Measurements from ENCODE around the gene CFAP141.

The CFAP141 gene

DNA sequence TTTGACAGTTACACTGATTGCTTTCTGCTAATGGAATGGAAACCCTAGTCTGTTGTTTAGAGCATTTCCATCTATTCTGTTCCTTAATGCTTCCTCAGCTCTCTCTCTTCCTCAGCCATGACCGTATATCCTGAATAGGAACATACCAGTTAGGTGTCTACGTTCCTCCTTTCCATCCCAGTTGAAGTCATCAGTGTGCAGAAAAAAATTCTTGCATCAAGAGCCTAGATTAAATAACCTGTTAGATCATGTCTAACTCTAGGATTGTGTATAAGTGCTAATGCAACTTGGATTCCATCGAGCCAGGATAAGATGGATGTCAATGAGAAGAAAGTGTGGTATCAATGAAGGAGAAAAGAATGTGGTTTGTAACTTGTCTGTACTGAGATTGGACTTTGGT lies 33.4 kb upstream of the CFAP141 start (continued):
- TF ChIP-seq CSDC2 (CRISPR knock-in tag; IDR thresholded peaks at IDR 0.05): no peak
- TF ChIP-seq ZC3H10 (CRISPR knock-in tag; IDR thresholded peaks at IDR 0.05): no peak

- no peak for ATAC-seq
- TF ChIP-seq SNAI2 (CRISPR knock-in tag; IDR thresholded peaks at IDR 0.05) (no peak), ZNF8 (CRISPR knock-in tag; IDR thresholded peaks at IDR 0.05) (no peak), GLIS3 (CRISPR knock-in tag; IDR thresholded peaks at IDR 0.05) (no peak), BACH2 (CRISPR knock-in tag; IDR thresholded peaks at IDR 0.05; ENCODE audit: borderline replicate concordance) (no peak), ISL1 (CRISPR knock-in tag; IDR thresholded peaks at IDR 0.05) (no peak), ZNF70 (CRISPR knock-in tag; IDR thresholded peaks at IDR 0.05) (no peak), ZFP30 (CRISPR knock-in tag; IDR thresholded peaks at IDR 0.05) (no peak), TOX (CRISPR knock-in tag; IDR thresholded peaks at IDR 0.05; ENCODE audit: borderline replicate concordance) (no peak)
- TF ChIP-seq, protein P1, sequence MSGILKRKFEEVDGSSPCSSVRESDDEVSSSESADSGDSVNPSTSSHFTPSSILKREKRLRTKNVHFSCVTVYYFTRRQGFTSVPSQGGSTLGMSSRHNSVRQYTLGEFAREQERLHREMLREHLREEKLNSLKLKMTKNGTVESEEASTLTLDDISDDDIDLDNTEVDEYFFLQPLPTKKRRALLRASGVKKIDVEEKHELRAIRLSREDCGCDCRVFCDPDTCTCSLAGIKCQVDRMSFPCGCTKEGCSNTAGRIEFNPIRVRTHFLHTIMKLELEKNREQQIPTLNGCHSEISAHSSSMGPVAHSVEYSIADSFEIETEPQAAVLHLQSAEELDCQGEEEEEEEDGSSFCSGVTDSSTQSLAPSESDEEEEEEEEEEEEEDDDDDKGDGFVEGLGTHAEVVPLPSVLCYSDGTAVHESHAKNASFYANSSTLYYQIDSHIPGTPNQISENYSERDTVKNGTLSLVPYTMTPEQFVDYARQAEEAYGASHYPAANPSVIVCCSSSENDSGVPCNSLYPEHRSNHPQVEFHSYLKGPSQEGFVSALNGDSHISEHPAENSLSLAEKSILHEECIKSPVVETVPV (CRISPR knock-in tag; IDR thresholded peaks at IDR 0.05): no peak
- TF ChIP-seq, protein P2, sequence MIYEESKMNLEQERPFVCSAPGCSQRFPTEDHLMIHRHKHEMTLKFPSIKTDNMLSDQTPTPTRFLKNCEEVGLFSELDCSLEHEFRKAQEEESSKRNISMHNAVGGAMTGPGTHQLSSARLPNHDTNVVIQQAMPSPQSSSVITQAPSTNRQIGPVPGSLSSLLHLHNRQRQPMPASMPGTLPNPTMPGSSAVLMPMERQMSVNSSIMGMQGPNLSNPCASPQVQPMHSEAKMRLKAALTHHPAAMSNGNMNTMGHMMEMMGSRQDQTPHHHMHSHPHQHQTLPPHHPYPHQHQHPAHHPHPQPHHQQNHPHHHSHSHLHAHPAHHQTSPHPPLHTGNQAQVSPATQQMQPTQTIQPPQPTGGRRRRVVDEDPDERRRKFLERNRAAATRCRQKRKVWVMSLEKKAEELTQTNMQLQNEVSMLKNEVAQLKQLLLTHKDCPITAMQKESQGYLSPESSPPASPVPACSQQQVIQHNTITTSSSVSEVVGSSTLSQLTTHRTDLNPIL (CRISPR knock-in tag; IDR thresholded peaks at IDR 0.05; ENCODE audit: low read depth): no peak
- TF ChIP-seq, protein P3, sequence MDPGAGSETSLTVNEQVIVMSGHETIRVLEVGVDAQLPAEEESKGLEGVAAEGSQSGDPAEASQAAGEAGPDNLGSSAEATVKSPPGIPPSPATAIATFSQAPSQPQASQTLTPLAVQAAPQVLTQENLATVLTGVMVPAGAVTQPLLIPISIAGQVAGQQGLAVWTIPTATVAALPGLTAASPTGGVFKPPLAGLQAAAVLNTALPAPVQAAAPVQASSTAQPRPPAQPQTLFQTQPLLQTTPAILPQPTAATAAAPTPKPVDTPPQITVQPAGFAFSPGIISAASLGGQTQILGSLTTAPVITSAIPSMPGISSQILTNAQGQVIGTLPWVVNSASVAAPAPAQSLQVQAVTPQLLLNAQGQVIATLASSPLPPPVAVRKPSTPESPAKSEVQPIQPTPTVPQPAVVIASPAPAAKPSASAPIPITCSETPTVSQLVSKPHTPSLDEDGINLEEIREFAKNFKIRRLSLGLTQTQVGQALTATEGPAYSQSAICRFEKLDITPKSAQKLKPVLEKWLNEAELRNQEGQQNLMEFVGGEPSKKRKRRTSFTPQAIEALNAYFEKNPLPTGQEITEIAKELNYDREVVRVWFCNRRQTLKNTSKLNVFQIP (CRISPR knock-in tag; IDR thresholded peaks at IDR 0.05; ENCODE audit: borderline replicate concordance, low read depth): no peak
Observed at GRCh38 chr1:154237880-154238506, 31.9 kb upstream of the CFAP141 start.

GRCh38 chr1:154237435-154237834 lies 31.3 kb upstream of the CFAP141 start:
- TF ChIP-seq PPARA (CRISPR knock-in tag; IDR thresholded peaks at IDR 0.05; ENCODE audit: borderline replicate concordance) (no peak), ZNF70 (CRISPR knock-in tag; IDR thresholded peaks at IDR 0.05) (no peak), TOX (CRISPR knock-in tag; IDR thresholded peaks at IDR 0.05; ENCODE audit: borderline replicate concordance) (no peak), ZC3H10 (CRISPR knock-in tag; IDR thresholded peaks at IDR 0.05) (no peak), ARNTL (CRISPR knock-in tag; IDR thresholded peaks at IDR 0.05; ENCODE audit: borderline replicate concordance, low read depth) (no peak), BACH2 (CRISPR knock-in tag; IDR thresholded peaks at IDR 0.05; ENCODE audit: borderline replicate concordance) (no peak), RARB (CRISPR knock-in tag; IDR thresholded peaks at IDR 0.05) (no peak), ZFP3 (CRISPR knock-in tag; IDR thresholded peaks at IDR 0.05) (no peak), SNAI2 (CRISPR knock-in tag; IDR thresholded peaks at IDR 0.05) (no peak), CSDC2 (CRISPR knock-in tag; IDR thresholded peaks at IDR 0.05) (no peak), ZFP30 (CRISPR knock-in tag; IDR thresholded peaks at IDR 0.05) (no peak)
- TF ChIP-seq, protein P2 (CRISPR knock-in tag; IDR thresholded peaks at IDR 0.05; ENCODE audit: low read depth): no peak
- TF ChIP-seq, protein P4, sequence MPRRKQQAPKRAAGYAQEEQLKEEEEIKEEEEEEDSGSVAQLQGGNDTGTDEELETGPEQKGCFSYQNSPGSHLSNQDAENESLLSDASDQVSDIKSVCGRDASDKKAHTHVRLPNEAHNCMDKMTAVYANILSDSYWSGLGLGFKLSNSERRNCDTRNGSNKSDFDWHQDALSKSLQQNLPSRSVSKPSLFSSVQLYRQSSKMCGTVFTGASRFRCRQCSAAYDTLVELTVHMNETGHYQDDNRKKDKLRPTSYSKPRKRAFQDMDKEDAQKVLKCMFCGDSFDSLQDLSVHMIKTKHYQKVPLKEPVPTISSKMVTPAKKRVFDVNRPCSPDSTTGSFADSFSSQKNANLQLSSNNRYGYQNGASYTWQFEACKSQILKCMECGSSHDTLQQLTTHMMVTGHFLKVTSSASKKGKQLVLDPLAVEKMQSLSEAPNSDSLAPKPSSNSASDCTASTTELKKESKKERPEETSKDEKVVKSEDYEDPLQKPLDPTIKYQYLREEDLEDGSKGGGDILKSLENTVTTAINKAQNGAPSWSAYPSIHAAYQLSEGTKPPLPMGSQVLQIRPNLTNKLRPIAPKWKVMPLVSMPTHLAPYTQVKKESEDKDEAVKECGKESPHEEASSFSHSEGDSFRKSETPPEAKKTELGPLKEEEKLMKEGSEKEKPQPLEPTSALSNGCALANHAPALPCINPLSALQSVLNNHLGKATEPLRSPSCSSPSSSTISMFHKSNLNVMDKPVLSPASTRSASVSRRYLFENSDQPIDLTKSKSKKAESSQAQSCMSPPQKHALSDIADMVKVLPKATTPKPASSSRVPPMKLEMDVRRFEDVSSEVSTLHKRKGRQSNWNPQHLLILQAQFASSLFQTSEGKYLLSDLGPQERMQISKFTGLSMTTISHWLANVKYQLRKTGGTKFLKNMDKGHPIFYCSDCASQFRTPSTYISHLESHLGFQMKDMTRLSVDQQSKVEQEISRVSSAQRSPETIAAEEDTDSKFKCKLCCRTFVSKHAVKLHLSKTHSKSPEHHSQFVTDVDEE (CRISPR knock-in tag; IDR thresholded peaks at IDR 0.05): no peak
- TF ChIP-seq, protein P3 (CRISPR knock-in tag; IDR thresholded peaks at IDR 0.05; ENCODE audit: borderline replicate concordance, low read depth): no peak
- TF ChIP-seq, protein P1 (CRISPR knock-in tag; IDR thresholded peaks at IDR 0.05): no peak
- ATAC-seq: no peak
